ENCODE measurements around the gene LONRF2. TPM values are rescaled to one million over a fixed set of nuclear protein-coding genes. Genes with fewer than 3 reads are reported as not detected.

The LONRF2 gene
- total and polyA plus RNA-seq, 2 of the 13 experiments (the other 11 are each of a cell fraction or from before 2014, with no cell fraction given) = not detected

- TF ChIP-seq ZNF513 (CRISPR knock-in tag; conservative IDR thresholded peaks at IDR 0.05) (no peak), LCORL (IDR thresholded peaks at IDR 0.05) (no peak), LCORL (CRISPR knock-in tag; IDR thresholded peaks at IDR 0.05) (no peak), ZNF382 (CRISPR knock-in tag; IDR thresholded peaks at IDR 0.05; ENCODE audit: borderline replicate concordance) (no peak), TOPORS (CRISPR knock-in tag; IDR thresholded peaks at IDR 0.05) (no peak), RFXANK (CRISPR knock-in tag; IDR thresholded peaks at IDR 0.05) (no peak), ZSCAN5A (CRISPR knock-in tag; IDR thresholded peaks at IDR 0.05; ENCODE audit: borderline replicate concordance) (no peak), BRCA1 (CRISPR knock-in tag; IDR thresholded peaks at IDR 0.05) (no peak), MIER2 (CRISPR knock-in tag; IDR thresholded peaks at IDR 0.05) (0 out of 2 replicates have a peak, but pooled peaks have one; percentile 41), ZNF572 (CRISPR knock-in tag; IDR thresholded peaks at IDR 0.05) (peak; percentile 71; the same call in 1 of the 2 replicates)
- TF ChIP-seq, protein P1, sequence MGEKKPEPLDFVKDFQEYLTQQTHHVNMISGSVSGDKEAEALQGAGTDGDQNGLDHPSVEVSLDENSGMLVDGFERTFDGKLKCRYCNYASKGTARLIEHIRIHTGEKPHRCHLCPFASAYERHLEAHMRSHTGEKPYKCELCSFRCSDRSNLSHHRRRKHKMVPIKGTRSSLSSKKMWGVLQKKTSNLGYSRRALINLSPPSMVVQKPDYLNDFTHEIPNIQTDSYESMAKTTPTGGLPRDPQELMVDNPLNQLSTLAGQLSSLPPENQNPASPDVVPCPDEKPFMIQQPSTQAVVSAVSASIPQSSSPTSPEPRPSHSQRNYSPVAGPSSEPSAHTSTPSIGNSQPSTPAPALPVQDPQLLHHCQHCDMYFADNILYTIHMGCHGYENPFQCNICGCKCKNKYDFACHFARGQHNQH (CRISPR knock-in tag; IDR thresholded peaks at IDR 0.05) = 0 out of 2 replicates have a peak, but pooled peaks have one; percentile 49
- TF ChIP-seq, protein P2, sequence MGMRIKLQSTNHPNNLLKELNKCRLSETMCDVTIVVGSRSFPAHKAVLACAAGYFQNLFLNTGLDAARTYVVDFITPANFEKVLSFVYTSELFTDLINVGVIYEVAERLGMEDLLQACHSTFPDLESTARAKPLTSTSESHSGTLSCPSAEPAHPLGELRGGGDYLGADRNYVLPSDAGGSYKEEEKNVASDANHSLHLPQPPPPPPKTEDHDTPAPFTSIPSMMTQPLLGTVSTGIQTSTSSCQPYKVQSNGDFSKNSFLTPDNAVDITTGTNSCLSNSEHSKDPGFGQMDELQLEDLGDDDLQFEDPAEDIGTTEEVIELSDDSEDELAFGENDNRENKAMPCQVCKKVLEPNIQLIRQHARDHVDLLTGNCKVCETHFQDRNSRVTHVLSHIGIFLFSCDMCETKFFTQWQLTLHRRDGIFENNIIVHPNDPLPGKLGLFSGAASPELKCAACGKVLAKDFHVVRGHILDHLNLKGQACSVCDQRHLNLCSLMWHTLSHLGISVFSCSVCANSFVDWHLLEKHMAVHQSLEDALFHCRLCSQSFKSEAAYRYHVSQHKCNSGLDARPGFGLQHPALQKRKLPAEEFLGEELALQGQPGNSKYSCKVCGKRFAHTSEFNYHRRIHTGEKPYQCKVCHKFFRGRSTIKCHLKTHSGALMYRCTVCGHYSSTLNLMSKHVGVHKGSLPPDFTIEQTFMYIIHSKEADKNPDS (CRISPR knock-in tag; IDR thresholded peaks at IDR 0.05) = no peak
- TF ChIP-seq, protein P3, sequence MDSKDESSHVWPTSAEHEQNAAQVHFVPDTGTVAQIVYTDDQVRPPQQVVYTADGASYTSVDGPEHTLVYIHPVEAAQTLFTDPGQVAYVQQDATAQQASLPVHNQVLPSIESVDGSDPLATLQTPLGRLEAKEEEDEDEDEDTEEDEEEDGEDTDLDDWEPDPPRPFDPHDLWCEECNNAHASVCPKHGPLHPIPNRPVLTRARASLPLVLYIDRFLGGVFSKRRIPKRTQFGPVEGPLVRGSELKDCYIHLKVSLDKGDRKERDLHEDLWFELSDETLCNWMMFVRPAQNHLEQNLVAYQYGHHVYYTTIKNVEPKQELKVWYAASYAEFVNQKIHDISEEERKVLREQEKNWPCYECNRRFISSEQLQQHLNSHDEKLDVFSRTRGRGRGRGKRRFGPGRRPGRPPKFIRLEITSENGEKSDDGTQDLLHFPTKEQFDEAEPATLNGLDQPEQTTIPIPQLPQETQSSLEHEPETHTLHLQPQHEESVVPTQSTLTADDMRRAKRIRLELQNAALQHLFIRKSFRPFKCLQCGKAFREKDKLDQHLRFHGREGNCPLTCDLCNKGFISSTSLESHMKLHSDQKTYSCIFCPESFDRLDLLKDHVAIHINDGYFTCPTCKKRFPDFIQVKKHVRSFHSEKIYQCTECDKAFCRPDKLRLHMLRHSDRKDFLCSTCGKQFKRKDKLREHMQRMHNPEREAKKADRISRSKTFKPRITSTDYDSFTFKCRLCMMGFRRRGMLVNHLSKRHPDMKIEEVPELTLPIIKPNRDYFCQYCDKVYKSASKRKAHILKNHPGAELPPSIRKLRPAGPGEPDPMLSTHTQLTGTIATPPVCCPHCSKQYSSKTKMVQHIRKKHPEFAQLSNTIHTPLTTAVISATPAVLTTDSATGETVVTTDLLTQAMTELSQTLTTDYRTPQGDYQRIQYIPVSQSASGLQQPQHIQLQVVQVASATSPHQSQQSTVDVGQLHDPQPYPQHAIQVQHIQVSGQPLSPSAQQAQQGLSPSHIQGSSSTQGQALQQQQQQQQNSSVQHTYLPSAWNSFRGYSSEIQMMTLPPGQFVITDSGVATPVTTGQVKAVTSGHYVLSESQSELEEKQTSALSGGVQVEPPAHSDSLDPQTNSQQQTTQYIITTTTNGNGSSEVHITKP (CRISPR knock-in tag; IDR thresholded peaks at IDR 0.05; ENCODE audit: low read depth) = no peak
- TF ChIP-seq, protein P4, sequence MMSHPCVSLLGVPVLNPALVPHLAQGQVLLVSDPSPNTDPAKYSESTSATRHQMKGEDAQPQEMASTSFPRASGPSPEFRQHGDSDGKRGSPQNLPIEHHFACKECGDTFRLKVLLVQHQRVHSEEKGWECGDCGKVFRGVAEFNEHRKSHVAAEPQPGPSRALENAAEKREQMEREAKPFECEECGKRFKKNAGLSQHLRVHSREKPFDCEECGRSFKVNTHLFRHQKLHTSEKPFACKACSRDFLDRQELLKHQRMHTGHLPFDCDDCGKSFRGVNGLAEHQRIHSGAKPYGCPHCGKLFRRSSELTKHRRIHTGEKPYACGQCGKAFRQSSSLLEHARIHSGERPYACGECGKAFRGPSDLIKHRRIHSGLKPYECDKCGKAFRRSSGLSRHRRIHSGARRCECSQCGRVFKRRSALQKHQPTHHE (CRISPR knock-in tag; IDR thresholded peaks at IDR 0.05; ENCODE audit: borderline replicate concordance) = no peak
- TF ChIP-seq, protein P5, sequence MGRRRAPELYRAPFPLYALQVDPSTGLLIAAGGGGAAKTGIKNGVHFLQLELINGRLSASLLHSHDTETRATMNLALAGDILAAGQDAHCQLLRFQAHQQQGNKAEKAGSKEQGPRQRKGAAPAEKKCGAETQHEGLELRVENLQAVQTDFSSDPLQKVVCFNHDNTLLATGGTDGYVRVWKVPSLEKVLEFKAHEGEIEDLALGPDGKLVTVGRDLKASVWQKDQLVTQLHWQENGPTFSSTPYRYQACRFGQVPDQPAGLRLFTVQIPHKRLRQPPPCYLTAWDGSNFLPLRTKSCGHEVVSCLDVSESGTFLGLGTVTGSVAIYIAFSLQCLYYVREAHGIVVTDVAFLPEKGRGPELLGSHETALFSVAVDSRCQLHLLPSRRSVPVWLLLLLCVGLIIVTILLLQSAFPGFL (CRISPR knock-in tag; IDR thresholded peaks at IDR 0.05) = no peak
Observed at GRCh38 chr2:100242891-100243619, 79.2 kb downstream of the LONRF2 start (continued).
